T-cell (primary cell): ENCODE measurements around the gene LIM2. TPM values are rescaled to one million over a fixed set of nuclear protein-coding genes. Genes with fewer than 3 reads are reported as not detected.

Experiments
- ATAC-seq, 4 experiments: fragments of 200-7000 bp in 3 of 4; fragments of 150-1000 bp in 1 of 4; cut with Tn5 transposase; replicated peaks in 1 of 4; 1 replicate in 3 of 4; 2 replicates in 1 of 4; pipeline ENCODE4 v1.10.0; 2021; ENCODE audit warnings: moderate library complexity in 3 of 4, mild to moderate bottlenecking in 2 of 4, moderate number of reproducible peaks in 1 of 4
- CTCF ChIA-PET, 2 donors: fragments of 300-600 bp; sonication (Branson Sonifier 250); formaldehyde crosslinking; loops; one replicate each; lab custom pipeline; 2022; ENCODE audit warnings: antibody characterized with exemption in 2 of 2; lab: Charles Lee
- POLR2A ChIA-PET, 2 donors: fragments of 300-600 bp; sonication (Branson Sonifier 250); formaldehyde crosslinking; loops; one replicate each; lab custom pipeline; 2022; ENCODE audit warnings: antibody characterized with exemption in 2 of 2; lab: Charles Lee
- DNase-seq, 35 experiments: peaks; one replicate each; pipeline versions ENCODE4 v3.0.0 to v3.0.0-alpha.2; 2013 to 2023
- H3K27ac ChIP-seq: one replicate; pipeline ENCODE4 v1.5.1; 2013; ENCODE audit warnings: low read length
- H3K27me3 ChIP-seq, 2 experiments: replicated peaks in 1 of 2; 1 replicate in 1 of 2; 2 replicates in 1 of 2; pipeline versions ENCODE4 v1.6.1 to v1.7.0; 2013; ENCODE audit warnings: low read length in 1 of 2, mixed read lengths in 1 of 2; ENCODE audit not compliant: control insufficient read depth in 2 of 2, insufficient read depth in 2 of 2; ENCODE audit errors: extremely low read depth in 1 of 2
- H3K36me3 ChIP-seq, 2 donors: 1 replicate in 1 of 2; 2 replicates in 1 of 2; pipeline versions ENCODE4 v1.6.1 to v1.7.0; 2013; ENCODE audit warnings: low read length in 1 of 2; ENCODE audit not compliant: control insufficient read depth in 2 of 2, insufficient read depth in 1 of 2; ENCODE audit errors: extremely low read depth in 1 of 2
- H3K4me1 ChIP-seq, 2 experiments: 1 replicate in 1 of 2; 2 replicates in 1 of 2; pipeline versions ENCODE4 v1.6.1 to v1.7.0; 2013; ENCODE audit warnings: low read length in 2 of 2, mixed read lengths in 1 of 2; ENCODE audit not compliant: insufficient read depth in 2 of 2, control insufficient read depth in 1 of 2; ENCODE audit errors: extremely low read depth in 1 of 2
- H3K4me3 ChIP-seq, 2 donors: 1 replicate in 1 of 2; 2 replicates in 1 of 2; pipeline versions ENCODE4 v1.5.1 to v1.7.0; 2013; ENCODE audit warnings: mild to moderate bottlenecking in 2 of 2, low read length in 1 of 2, moderate library complexity in 1 of 2; ENCODE audit not compliant: control insufficient read depth in 1 of 2; ENCODE audit errors: extremely low read depth in 1 of 2
- H3K9me3 ChIP-seq: 2 replicates; pipeline ENCODE4 v1.7.0; 2013
- H3K27ac Mint-ChIP-seq, 2 donors: one replicate each; pipeline ENCODE4 v1.8.0; 2020 to 2021; ENCODE audit warnings: mild to moderate bottlenecking in 2 of 2, mixed read lengths in 2 of 2
- H3K27me3 Mint-ChIP-seq, 2 donors: one replicate each; pipeline ENCODE4 v1.8.0; 2021 to 2022; ENCODE audit warnings: mixed read lengths in 2 of 2
- H3K36me3 Mint-ChIP-seq: one replicate; pipeline ENCODE4 v1.8.0; 2021; ENCODE audit warnings: mixed read lengths
- H3K4me1 Mint-ChIP-seq, 3 donors: one replicate each; pipeline ENCODE4 v1.8.0; 2020 to 2022; ENCODE audit warnings: mixed read lengths in 3 of 3, mild to moderate bottlenecking in 1 of 3
- H3K4me3 Mint-ChIP-seq, 3 donors: one replicate each; pipeline ENCODE4 v1.8.0; 2020 to 2022; ENCODE audit warnings: mild to moderate bottlenecking in 3 of 3, mixed read lengths in 3 of 3, moderate library complexity in 3 of 3
- H3K9me3 Mint-ChIP-seq, 3 donors: one replicate each; pipeline ENCODE4 v1.8.0; 2020 to 2022; ENCODE audit warnings: mixed read lengths in 3 of 3
- WGBS: methylation state at CpG from one replicate; pipeline ENCODE4 v1.1.5; 2013; ENCODE audit warnings: missing lambda C conversion rate; ENCODE audit not compliant: insufficient coverage; 5-methylcytosine and 5-hydroxymethylcytosine counted together
- total RNA-seq, 35 experiments: library from RNA in 6 of 35; stranded (reverse) in 6 of 35; fragments of 120-200 nt in 1 of 35; gene quantifications; one replicate each; pipeline versions ENCODE4 v1.2.1 to v1.2.4 and lab custom pipeline; 2013 to 2026

The LIM2 gene
- total RNA-seq, 5 donors from 2014 or later (not counting 1 experiment from before 2014, with no cell fraction given) = not detected

GRCh38 chr19:51370230-51370629, 17.5 kb downstream of the LIM2 start:
- Histone ChIP-seq H3K4me1 (peaks cover 15 to 95% of the 10 kb centered on the region in 2 experiments), H3K36me3 (no peaks in the 10 kb centered on the region), H3K9me3 (no peaks in the 10 kb centered on the region), H3K27me3 (no peaks in the 10 kb centered on the region), H3K27ac (peak overlapping the region; percentile 87), H3K4me3 (peak overlapping the region in 1 of 2 donors; percentile 75)
- H3K4me1 Mint-ChIP-seq = peaks cover 70 to 79% (median 79%) of the 10 kb centered on the region in 3 donors
- no peaks in the 10 kb centered on the region for H3K27me3 Mint-ChIP-seq
- no peaks in the 10 kb centered on the region for H3K36me3 Mint-ChIP-seq
- POLR2A ChIA-PET = interaction anchor here in 1 of 2 donors (0.7 kb wide), 1 partner anchor 22 kb away, joined by 5 read pairs; no protein-coding TSS in a partner anchor
- 75% methylated on average over 3 of the region's 4 CpGs for WGBS
- peak overlapping the region; percentile 89 for H3K27ac Mint-ChIP-seq
- DNase-seq (no peak), ATAC-seq (no peak)
- H3K9me3 Mint-ChIP-seq = no peaks in the 10 kb centered on the region
- H3K4me3 Mint-ChIP-seq = peak overlapping the region; percentile 61 to 96 (median 96)
- CTCF ChIA-PET = interaction anchor here in 1 of 2 donors (0.6 kb wide), 1 partner anchor 12 kb away, joined by 3 read pairs; no protein-coding TSS in a partner anchor

- Mint-ChIP-seq H3K4me1 (peaks cover 68 to 79% (median 76%) of the 10 kb centered on the region in 3 donors), H3K36me3 (no peaks in the 10 kb centered on the region), H3K4me3 (peak within 1 kb of the TSS; percentile 96 to 98 (median 96)), H3K27ac (peak within 1 kb of the TSS; percentile 93 to 97), H3K9me3 (no peaks in the 10 kb centered on the region), H3K27me3 (no peaks in the 10 kb centered on the region)
- whole genome bisulfite sequencing = 43% methylated on average over 15 of the region's 23 CpGs
- no peaks in the 10 kb centered on the region for H3K36me3 ChIP-seq
- peaks cover 19 to 92% of the 10 kb centered on the region in 2 experiments for H3K4me1 ChIP-seq
- ChIA-PET POLR2A (no interaction called here), CTCF (interaction anchor here in 1 of 2 donors (1.1 to 1.4 kb wide), 3 partner anchors 14 to 27 kb away, joined by 3 to 5 read pairs (median 4); no protein-coding TSS in a partner anchor)
- DNase-seq (peak in 12 of 35 experiments; percentile 17 to 60 (median 26)), ATAC-seq (no peak)
- H3K9me3 ChIP-seq = no peaks in the 10 kb centered on the region
- peak within 1 kb of the TSS; percentile 76 for H3K27ac ChIP-seq
- H3K4me3 ChIP-seq = peak within 1 kb of the TSS; percentile 87
- H3K27me3 ChIP-seq = no peaks in the 10 kb centered on the region
These were observed 19.1 kb downstream of the LIM2 start, which contains the start of gene CLDND2 for GRCh38 chr19:51368366-51369282. CLDND2 (minus strand) TSS chr19:51369003; CDS start chr19:51368577, 426 bp downstream.

- Mint-ChIP-seq H3K9me3 (no peaks in the 10 kb centered on the region), H3K4me3 (peak overlapping the region; percentile 96 to 98 (median 96)), H3K27ac (peak overlapping the region; percentile 93 to 97), H3K4me1 (peaks cover 66 to 79% (median 75%) of the 10 kb centered on the region in 3 donors), H3K36me3 (no peaks in the 10 kb centered on the region), H3K27me3 (no peaks in the 10 kb centered on the region)
- H3K4me1 ChIP-seq = peaks cover 12 to 87% of the 10 kb centered on the region in 2 experiments
- peak overlapping the region; percentile 87 for H3K4me3 ChIP-seq
- no peaks in the 10 kb centered on the region for H3K27me3 ChIP-seq
- no peaks in the 10 kb centered on the region for H3K9me3 ChIP-seq
- ATAC-seq = peak; percentile 77 to 83 (median 80)
- ChIA-PET POLR2A (no interaction called here), CTCF (interaction anchor here in 1 of 2 donors (0.7 to 1.4 kb wide), 3 partner anchors 13 to 28 kb away, joined by 4 to 5 read pairs (median 5); no protein-coding TSS in a partner anchor)
- DNase-seq = peak; percentile 72 to 98 (median 87)
- peak overlapping the region; percentile 76 for H3K27ac ChIP-seq
- 1% methylated on average over 62 of the region's 64 CpGs for WGBS
- no peaks in the 10 kb centered on the region for H3K36me3 ChIP-seq
These were observed 20.0 kb downstream of the LIM2 start for GRCh38 chr19:51367565-51368365.

DNA sequence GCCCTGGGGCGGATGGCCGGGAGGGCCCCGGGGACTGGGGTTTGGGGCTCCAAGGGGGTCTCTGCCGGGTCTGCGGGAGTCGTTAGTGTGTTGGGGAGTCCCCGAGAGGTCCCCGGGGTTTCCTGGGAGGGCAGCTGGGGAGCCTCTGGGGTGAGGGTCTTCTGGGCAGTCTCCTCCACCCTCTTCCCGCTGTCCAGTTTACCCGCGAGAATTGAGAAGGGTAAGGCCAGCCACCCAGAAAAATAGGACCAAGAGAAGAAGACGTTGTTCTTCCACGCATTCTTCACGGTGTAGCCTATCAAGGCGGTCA, 20.6 kb downstream of the LIM2 start:
- Histone ChIP-seq H3K27ac (peak overlapping the region; percentile 76), H3K36me3 (no peaks in the 10 kb centered on the region), H3K27me3 (no peaks in the 10 kb centered on the region), H3K4me3 (peak overlapping the region; percentile 87), H3K4me1 (peaks cover 8 to 87% of the 10 kb centered on the region in 2 experiments), H3K9me3 (no peaks in the 10 kb centered on the region)
- DNase-seq (peak in 2 of 35 experiments; percentile 21 to 50), ATAC-seq (no peak)
- 0% methylated on average over 9 of the region's 15 CpGs for WGBS
- H3K27me3 Mint-ChIP-seq = no peaks in the 10 kb centered on the region
- POLR2A ChIA-PET = no interaction called here
- peak overlapping the region; percentile 93 to 97 for H3K27ac Mint-ChIP-seq
- peak overlapping the region; percentile 96 to 98 (median 96) for H3K4me3 Mint-ChIP-seq
- no peaks in the 10 kb centered on the region for H3K9me3 Mint-ChIP-seq
- H3K36me3 Mint-ChIP-seq = no peaks in the 10 kb centered on the region
- peaks cover 64 to 79% (median 74%) of the 10 kb centered on the region in 3 donors for H3K4me1 Mint-ChIP-seq
- CTCF ChIA-PET = interaction anchor here in 1 of 2 donors (0.7 to 1.4 kb wide), 3 partner anchors 12 to 28 kb away, joined by 4 to 5 read pairs (median 5); no protein-coding TSS in a partner anchor

DNA sequence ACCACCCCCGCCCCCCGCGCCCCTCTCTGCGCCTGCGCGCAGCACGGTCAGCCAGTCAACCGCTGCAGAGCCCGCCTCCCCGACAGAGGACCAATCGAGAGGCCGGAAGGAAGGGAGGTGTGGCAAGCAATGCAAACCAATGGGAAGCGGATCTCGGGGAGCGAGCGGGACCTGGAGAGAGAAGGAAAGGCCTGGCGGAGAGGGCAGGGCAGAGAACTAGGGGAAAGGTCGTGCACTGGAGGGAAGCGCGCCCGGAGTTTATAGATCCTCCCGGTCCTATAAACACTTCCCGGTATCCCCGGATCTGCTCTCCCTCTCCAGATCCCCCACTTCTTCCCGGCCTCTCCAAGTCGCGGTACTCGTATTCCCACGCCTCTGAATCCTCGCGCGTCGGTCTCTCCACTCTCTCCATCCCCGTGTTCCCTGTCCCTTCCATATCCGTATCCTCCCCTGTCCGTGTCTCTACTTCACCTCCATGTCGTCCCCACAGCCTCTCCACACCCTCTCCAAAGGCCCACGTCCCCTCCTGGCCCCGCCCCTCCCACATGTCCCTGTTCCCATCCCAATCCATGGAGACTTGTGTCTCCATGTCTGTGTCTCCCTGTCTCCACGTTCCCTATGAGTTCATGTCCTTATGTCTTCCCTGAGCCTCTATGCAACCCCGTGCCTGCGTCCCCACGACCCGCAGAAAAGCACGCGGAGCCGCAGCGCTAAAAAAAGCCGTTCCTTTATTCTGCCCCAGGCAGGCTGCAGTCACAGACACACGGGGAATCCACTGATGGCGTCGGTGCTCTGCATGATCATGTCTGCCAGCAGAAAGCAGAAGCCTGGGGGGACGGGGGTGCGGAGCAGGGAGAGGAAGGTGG, 21.2 kb downstream of the LIM2 start:
- CTCF ChIA-PET = interaction anchor here in 1 of 2 donors (1.4 kb wide), 1 partner anchor 29 kb away, joined by 4 read pairs; no protein-coding TSS in a partner anchor
- peaks cover 4 to 83% of the 10 kb centered on the region in 2 experiments for H3K4me1 ChIP-seq
- no peaks in the 10 kb centered on the region for H3K36me3 ChIP-seq
- H3K36me3 Mint-ChIP-seq = no peaks in the 10 kb centered on the region
- no peaks in the 10 kb centered on the region for H3K9me3 ChIP-seq
- peak; percentile 64 to 72 (median 66) for ATAC-seq
- peak overlapping the region; percentile 96 to 98 (median 96) for H3K4me3 Mint-ChIP-seq
- 0% methylated on average over 40 of the region's 54 CpGs for WGBS
- POLR2A ChIA-PET = no interaction called here
- peak; percentile 75 to 93 (median 88) for DNase-seq
- H3K27me3 ChIP-seq = no peaks in the 10 kb centered on the region
- H3K27me3 Mint-ChIP-seq = no peaks in the 10 kb centered on the region
- no peaks in the 10 kb centered on the region for H3K9me3 Mint-ChIP-seq
- peaks cover 60 to 78% (median 71%) of the 10 kb centered on the region in 3 donors for H3K4me1 Mint-ChIP-seq
- peak overlapping the region; percentile 76 for H3K27ac ChIP-seq
- peak overlapping the region; percentile 87 for H3K4me3 ChIP-seq
- H3K27ac Mint-ChIP-seq = peak overlapping the region; percentile 93 to 97
